Keratinocyte (primary cell): ENCODE data around the gene GNPTAB. TPM values are rescaled to one million over a fixed set of nuclear protein-coding genes. Genes with fewer than 3 reads are reported as not detected.

Experiments used
- DNase-seq: peaks from one replicate; pipeline ENCODE4 v3.0.0-alpha.2; 2011; ENCODE audit warnings: low read depth, missing footprints, low spot score
- FAIRE-seq: peaks from 2 replicates; lab custom pipeline; 2011; peaks lifted over from hg19 to GRCh38; lab: Jason Lieb, UNC
- H2AFZ ChIP-seq: 2 replicates; pipeline ENCODE4 v1.6.0; 2012; ENCODE audit warnings: low read length, control low read depth, inconsistent platforms; ENCODE audit not compliant: control insufficient read depth
- H3K27ac ChIP-seq: 2 replicates; pipeline ENCODE4 v1.5.1; 2011; ENCODE audit warnings: low read length; ENCODE audit not compliant: control insufficient read depth, insufficient read depth
- H3K27me3 ChIP-seq: 3 replicates; pipeline ENCODE4 v1.6.0; 2011; ENCODE audit warnings: low read length; ENCODE audit not compliant: control insufficient read depth, insufficient read depth; ENCODE audit errors: extremely low read depth
- H3K36me3 ChIP-seq, 2 experiments: 2 replicates in 1 of 2; 3 replicates in 1 of 2; pipeline ENCODE4 v1.5.1; 2011; ENCODE audit warnings: low read length in 2 of 2, mild to moderate bottlenecking in 1 of 2; ENCODE audit not compliant: control insufficient read depth in 2 of 2, insufficient read depth in 2 of 2; ENCODE audit errors: extremely low read depth in 1 of 2
- H3K4me1 ChIP-seq: 3 replicates; pipeline ENCODE4 v1.5.1; 2011; ENCODE audit warnings: low read length; ENCODE audit not compliant: control insufficient read depth, insufficient read depth; ENCODE audit errors: extremely low read depth
- H3K4me2 ChIP-seq: 3 replicates; pipeline ENCODE4 v1.6.0; 2011; ENCODE audit warnings: low read depth, low read length; ENCODE audit not compliant: control insufficient read depth, insufficient read depth; ENCODE audit errors: extremely low read depth
- H3K4me3 ChIP-seq, 3 experiments: fragments of 200-600 bp in 1 of 3; sonication (generic) in 1 of 3; 2 replicates in 2 of 3; 3 replicates in 1 of 3; pipeline ENCODE4 v1.5.1; 2011 to 2016; ENCODE audit warnings: low read length in 3 of 3, mild to moderate bottlenecking in 3 of 3, control low read depth in 2 of 3, inconsistent platforms in 1 of 3, low read depth in 1 of 3, mixed read lengths in 1 of 3, mixed run types in 1 of 3, moderate library complexity in 1 of 3; ENCODE audit not compliant: control insufficient read depth in 2 of 3, insufficient read depth in 2 of 3; ENCODE audit errors: extremely low read depth in 1 of 3
- H3K79me2 ChIP-seq: 2 replicates; pipeline ENCODE4 v1.6.0; 2012; ENCODE audit warnings: low read length; ENCODE audit not compliant: control insufficient read depth, insufficient read depth
- H3K9ac ChIP-seq: 3 replicates; pipeline ENCODE4 v1.6.0; 2011; ENCODE audit warnings: low read length; ENCODE audit not compliant: control insufficient read depth, insufficient read depth; ENCODE audit errors: extremely low read depth
- H3K9me1 ChIP-seq: 3 replicates; pipeline ENCODE4 v1.6.0; 2011; ENCODE audit warnings: low read length; ENCODE audit not compliant: control insufficient read depth, insufficient read depth; ENCODE audit errors: extremely low read depth
- H3K9me3 ChIP-seq: 2 replicates; pipeline ENCODE4 v1.5.1; 2012; ENCODE audit warnings: low read depth, low read length; ENCODE audit not compliant: control insufficient read depth
- H4K20me1 ChIP-seq: 3 replicates; pipeline ENCODE4 v1.6.0; 2011; ENCODE audit warnings: low read length; ENCODE audit not compliant: control insufficient read depth, insufficient read depth; ENCODE audit errors: extremely low read depth
- CTCF ChIP-seq, 3 experiments: IDR thresholded peaks in 1 of 3; conservative IDR thresholded peaks in 1 of 3; optimal IDR thresholded peaks in 1 of 3; 2 replicates in 2 of 3; 3 replicates in 1 of 3; pipeline versions ENCODE3 to v1.5.1; 2011; ENCODE audit warnings: low read length in 3 of 3, mild to moderate bottlenecking in 3 of 3, moderate library complexity in 2 of 3, control low read depth in 1 of 3, inconsistent platforms in 1 of 3; ENCODE audit not compliant: insufficient read depth in 2 of 3; ENCODE audit errors: extremely low read depth in 1 of 3
- EZH2 ChIP-seq: IDR thresholded peaks from one replicate; pipeline ENCODE4 v1.6.1; 2012; ENCODE audit warnings: inconsistent platforms, mild to moderate bottlenecking, low read length, moderate library complexity
- dilution Hi-C: fragments of 300-500 bp; cut with MboI; formaldehyde crosslinking; loops from one replicate; pipeline ENCODE4 v1.7.0; 2020; ENCODE audit warnings: low sequenced_read_pairs; ENCODE audit not compliant: extremely low pct_ligation_motif_present
- polyA plus RNA-seq, 5 experiments: library from polyadenylated mRNA; depleted of rRNA in 3 of 5; stranded (reverse) in 3 of 5; stranded (forward) in 1 of 5; unstranded in 1 of 5; fragments of >200 nt; gene quantifications; 1 replicate in 1 of 5; 2 replicates in 3 of 5; 3 replicates in 1 of 5; pipeline versions ENCODE4 v1.2.1 to v1.2.3, GENCODE V29; 2011 to 2012; ENCODE audit warnings: missing spikeins in 2 of 5, low read depth in 1 of 5, low replicate concordance in 1 of 5

GNPTAB gene
- polyA plus RNA-seq, 1 donor (not counting 4 experiments of a cell fraction or from before 2014, with no cell fraction given) = 35.7 TPM

- no peak overlapping the region for H3K4me2 ChIP-seq
- peaks cover 2% of the 10 kb centered on the region for H3K9me1 ChIP-seq
- dilution Hi-C loops = no loop called here
- H3K9me3 ChIP-seq = no peaks in the 10 kb centered on the region
- FAIRE-seq (no peak), DNase-seq (no peak)
- TF ChIP-seq CTCF (optimal IDR thresholded peaks at IDR 0.05 in 1 of 3, IDR thresholded peaks at IDR 0.05 in 1 of 3, conservative IDR thresholded peaks at IDR 0.05 in 1 of 3; ENCODE audit: extremely low read depth in 1 of 3, insufficient read depth in 2 of 3, low read length in 3 of 3) (no peak), EZH2 (no peak)
- no peak overlapping the region for H3K27ac ChIP-seq
- no peak overlapping the region for H3K9ac ChIP-seq
- peaks cover 3 to 6% of the 10 kb centered on the region in 2 experiments for H3K36me3 ChIP-seq
- H3K27me3 ChIP-seq = no peaks in the 10 kb centered on the region
- H4K20me1 ChIP-seq = no peaks in the 10 kb centered on the region
- H3K4me3 ChIP-seq = no peak overlapping the region
- H2AFZ ChIP-seq = no peak overlapping the region
- no peaks in the 10 kb centered on the region for H3K79me2 ChIP-seq
- no peaks in the 10 kb centered on the region for H3K4me1 ChIP-seq
Observed at GRCh38 chr12:101794574-101794973, 36.2 kb downstream of the GNPTAB start.

DNA sequence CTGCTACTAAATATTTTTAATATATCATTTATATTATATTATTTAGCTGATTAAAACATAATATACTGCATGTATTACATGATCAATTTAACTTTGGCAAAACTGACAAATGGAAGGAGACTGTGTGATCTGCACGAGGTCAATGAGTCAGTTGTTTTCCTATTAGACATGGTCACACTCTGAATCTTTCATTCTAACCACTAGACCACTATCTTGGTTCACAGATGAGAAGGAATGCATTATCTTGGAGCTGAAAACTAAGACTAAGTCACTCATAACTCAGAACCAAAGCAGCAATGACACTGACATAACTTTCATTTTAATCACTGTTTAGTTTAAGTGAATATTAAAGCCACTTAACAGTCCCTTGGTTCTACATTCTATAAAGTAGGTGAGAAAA, 37.4 kb downstream of the GNPTAB start:
- Histone ChIP-seq H3K9me3 (no peaks in the 10 kb centered on the region), H3K9ac (no peak overlapping the region), H3K36me3 (peaks cover 6% of the 10 kb centered on the region in 2 experiments), H3K27ac (no peak overlapping the region), H3K4me2 (no peak overlapping the region), H3K79me2 (no peaks in the 10 kb centered on the region), H2AFZ (no peak overlapping the region), H4K20me1 (no peaks in the 10 kb centered on the region), H3K4me3 (no peak overlapping the region), H3K9me1 (peaks cover 2% of the 10 kb centered on the region), H3K27me3 (no peaks in the 10 kb centered on the region), H3K4me1 (no peaks in the 10 kb centered on the region)
- DNase-seq (no peak), FAIRE-seq (no peak)
- dilution Hi-C loops = no loop called here
- TF ChIP-seq EZH2 = no peak
- TF ChIP-seq CTCF (optimal IDR thresholded peaks at IDR 0.05 in 1 of 3, IDR thresholded peaks at IDR 0.05 in 1 of 3, conservative IDR thresholded peaks at IDR 0.05 in 1 of 3; ENCODE audit: extremely low read depth in 1 of 3, insufficient read depth in 2 of 3, low read length in 3 of 3) = no peak
